K562 (cell line): ENCODE results near the gene UBA1. TPM values are rescaled to one million over a fixed set of nuclear protein-coding genes. Genes with fewer than 3 reads are reported as not detected.

ENCODE experiments used
- ATAC-seq: fragments of 200-7000 bp; cut with Tn5 transposase; 3 replicates; pipeline ENCODE4 v1.9.1; 2020; ENCODE audit warnings: moderate library complexity
- BruUV-seq: library from RNA; stranded (reverse); fragments of 400-500 nt; replicated peaks from 2 replicates; lab custom pipeline; 2021; lab: Mats Ljungman, UMichigan
- CTCF ChIA-PET: fragments of 300-600 bp; formaldehyde crosslinking; extraction: SDS; loops from one replicate; lab custom pipeline; 2021; ENCODE audit warnings: low intra/inter-chr PET ratio; lab: Yijun Ruan, JAX
- POLR2A ChIA-PET: fragments of 300-600, 350-650 bp; sonication (Branson Sonifier 250); formaldehyde crosslinking; extraction: SDS; loops from one replicate; lab custom pipeline; 2021; ENCODE audit warnings: antibody characterized with exemption, inconsistent platforms; lab: Yijun Ruan, JAX
- DNase-seq, 4 experiments: peaks; one replicate each; pipeline versions ENCODE4 v3.0.0 to v3.0.0-alpha.2; 2011 to 2018; ENCODE audit warnings: low spot score in 3 of 4, mixed read lengths in 3 of 4; ENCODE audit errors: extremely low read depth in 1 of 4
- FAIRE-seq: peaks from 2 replicates; lab custom pipeline; 2011; peaks lifted over from hg19 to GRCh38; lab: Jason Lieb, UNC
- H2AFZ ChIP-seq: 2 replicates; pipeline ENCODE4 v1.6.0; 2011; ENCODE audit warnings: low read depth, low read length, control low read depth, inconsistent platforms
- H3K27ac ChIP-seq: fragments of 200-600 bp; 3 replicates; pipeline ENCODE4 v1.8.0; 2011; ENCODE audit warnings: low read depth, mild to moderate bottlenecking, control low read depth, inconsistent platforms, low read length, moderate library complexity, mixed read lengths; ENCODE audit errors: extremely low read depth
- H3K27me3 ChIP-seq, 2 experiments: fragments of 300-600 bp in 1 of 2; 2 replicates in 1 of 2; 3 replicates in 1 of 2; pipeline versions ENCODE4 v1.6.0 to v1.8.0; 2011; ENCODE audit warnings: inconsistent platforms in 2 of 2, low read length in 2 of 2, mild to moderate bottlenecking in 1 of 2, mixed read lengths in 1 of 2, moderate library complexity in 1 of 2; ENCODE audit not compliant: control insufficient read depth in 2 of 2, insufficient read depth in 2 of 2
- H3K36me3 ChIP-seq: fragments of 300-600 bp; 3 replicates; pipeline ENCODE4 v1.8.0; 2011; ENCODE audit warnings: mild to moderate bottlenecking, low read length, inconsistent platforms; ENCODE audit not compliant: control insufficient read depth, insufficient read depth
- H3K4me1 ChIP-seq, 2 experiments: fragments of 200-600 bp in 1 of 2; replicated peaks in 1 of 2; 2 replicates in 1 of 2; 3 replicates in 1 of 2; pipeline versions ENCODE4 v1.5.1 to v1.8.0; 2011; ENCODE audit warnings: inconsistent platforms in 2 of 2, low read length in 2 of 2, mild to moderate bottlenecking in 1 of 2, mixed read lengths in 1 of 2, moderate library complexity in 1 of 2; ENCODE audit not compliant: control insufficient read depth in 2 of 2, insufficient read depth in 2 of 2
- H3K4me2 ChIP-seq: 2 replicates; pipeline ENCODE4 v1.6.1; 2011; ENCODE audit warnings: low read length, control low read depth, inconsistent platforms, mixed read lengths; ENCODE audit not compliant: insufficient read depth
- H3K4me3 ChIP-seq: fragments of 200-600 bp; sonication (generic), shearing (Covaris generic); 2 replicates; pipeline ENCODE4 v1.5.1; 2016; ENCODE audit warnings: control low read depth, inconsistent platforms
- H3K79me2 ChIP-seq: fragments of 200-600 bp; 3 replicates; pipeline ENCODE4 v1.8.0; 2011; ENCODE audit warnings: low read length, inconsistent platforms; ENCODE audit not compliant: control insufficient read depth, insufficient read depth
- H3K9ac ChIP-seq, 2 experiments: 2 replicates each; pipeline versions ENCODE4 v1.6.0 to v1.6.1; 2011; ENCODE audit warnings: low read depth in 2 of 2, low read length in 2 of 2, control low read depth in 1 of 2, inconsistent platforms in 1 of 2, mild to moderate bottlenecking in 1 of 2, mixed read lengths in 1 of 2; ENCODE audit not compliant: insufficient read depth in 1 of 2
- H3K9me1 ChIP-seq: one replicate; pipeline ENCODE4 v1.6.0; 2011; ENCODE audit warnings: inconsistent platforms, mild to moderate bottlenecking, low read length, moderate library complexity; ENCODE audit not compliant: control insufficient read depth, insufficient read depth
- H3K9me3 ChIP-seq: replicated peaks from 2 replicates; pipeline ENCODE4 v1.5.1; 2011; ENCODE audit warnings: low read depth, low read length, inconsistent platforms; ENCODE audit not compliant: control insufficient read depth, insufficient read depth
- H4K20me1 ChIP-seq: replicated peaks from 2 replicates; pipeline ENCODE4 v1.6.1; 2011; ENCODE audit warnings: low read length, inconsistent platforms, mixed read lengths; ENCODE audit not compliant: control insufficient read depth, insufficient read depth
- HNRNPUL1 ChIP-seq: fragments of 200-400 bp; formaldehyde crosslinking; IDR thresholded peaks from 2 replicates; pipeline ENCODE4 v1.6.1; 2017; ENCODE audit warnings: low read length
- KAT7 ChIP-seq: sonication (generic); formaldehyde crosslinking; IDR thresholded peaks from 2 replicates; pipeline ENCODE4 v1.8.0; 2022; ENCODE audit warnings: missing genetic modification reagents, mild to moderate bottlenecking, borderline replicate concordance
- PHF8 ChIP-seq: fragments of 200-600 bp; sonication (generic); IDR thresholded peaks from 2 replicates; pipeline ENCODE4 v1.6.1; 2012; ENCODE audit warnings: mixed run types, mild to moderate bottlenecking, inconsistent platforms, low read length, moderate library complexity, borderline replicate concordance
- SMARCA5 ChIP-seq: fragments of 450-650 bp; IDR thresholded peaks from 2 replicates; pipeline ENCODE4 v1.6.1; 2016
- TCF3 ChIP-seq: sonication (generic); formaldehyde crosslinking; IDR thresholded peaks from 2 replicates; pipeline ENCODE4 v1.4.0; 2020; ENCODE audit warnings: mild to moderate bottlenecking, missing genetic modification reagents
- TEAD2 ChIP-seq: fragments of 450-650 bp; IDR thresholded peaks from 2 replicates; pipeline ENCODE4 v1.6.1; 2016; ENCODE audit warnings: missing genetic modification characterization, control low read depth, missing compliant biosample characterization
- TGIF2 ChIP-seq: sonication (generic); formaldehyde crosslinking; IDR thresholded peaks from 2 replicates; pipeline ENCODE4 v1.8.1; 2022; ENCODE audit warnings: mild to moderate bottlenecking, missing genetic modification reagents, moderate library complexity
- THRAP3 ChIP-seq: fragments of 450-650 bp; IDR thresholded peaks from 2 replicates; pipeline ENCODE4 v1.6.1; 2016; ENCODE audit warnings: mild to moderate bottlenecking, inconsistent platforms, borderline replicate concordance
- TRIM25 ChIP-seq: fragments of 450-650 bp; IDR thresholded peaks from 2 replicates; pipeline ENCODE4 v1.7.0; 2016; ENCODE audit warnings: borderline replicate concordance
- ZKSCAN1 ChIP-seq: fragments of 150-350 bp; IDR thresholded peaks from 2 replicates; pipeline ENCODE4 v1.6.1; 2016; ENCODE audit warnings: low read depth, low read length
- ZNF174 ChIP-seq: fragments of 250-450 bp; sonication (Bioruptor Pico); IDR thresholded peaks from 2 replicates; pipeline ENCODE4 v1.4.0; 2020; ENCODE audit warnings: mild to moderate bottlenecking
- ZNF175 ChIP-seq: fragments of 200-800 bp; sonication (Bioruptor generic); IDR thresholded peaks from 2 replicates; pipeline ENCODE4 v1.6.1; 2016; ENCODE audit warnings: low read depth, mild to moderate bottlenecking, missing genetic modification characterization, missing compliant biosample characterization
- ZNF212 ChIP-seq: fragments of 450-650 bp; formaldehyde crosslinking; IDR thresholded peaks from 2 replicates; pipeline ENCODE4 v1.4.0; 2020; ENCODE audit warnings: mild to moderate bottlenecking
- ZNF324 ChIP-seq: fragments of 250-450 bp; sonication (Bioruptor Pico); IDR thresholded peaks from 2 replicates; pipeline ENCODE4 v1.4.0; 2020; ENCODE audit warnings: mild to moderate bottlenecking
- ZNF449 ChIP-seq: fragments of 250-450 bp; sonication (Bioruptor Pico); IDR thresholded peaks from 2 replicates; pipeline ENCODE4 v1.8.0; 2022; ENCODE audit warnings: moderate library complexity, mild to moderate bottlenecking, inconsistent platforms
- ZNF717 ChIP-seq: fragments of 250-450 bp; sonication (Bioruptor Pico); IDR thresholded peaks from 2 replicates; pipeline ENCODE4 v1.5.0; 2021
- WGBS: fragments of 100-300 bp; shearing (Covaris generic); methylation state at CpG from one replicate; pipeline ENCODE4 v1.1.6; 2016; ENCODE audit warnings: low coverage, mixed read lengths; ENCODE audit not compliant: insufficient coverage; ENCODE audit errors: missing lambda C conversion rate; 5-methylcytosine and 5-hydroxymethylcytosine counted together
- in situ Hi-C: fragments of 300-500 bp; cut with MboI; formaldehyde crosslinking; loops from 4 replicates; pipeline ENCODE4 v1.15.0; 2018; ENCODE audit warnings: inconsistent platforms, mixed read lengths
- intact Hi-C: fragments of 100-400 bp; cut with micrococcal nuclease; formaldehyde crosslinking; loops from 2 replicates; pipeline ENCODE4 v1.14.2; 2022
- polyA plus RNA-seq, 8 experiments: library from polyadenylated mRNA; depleted of rRNA in 4 of 8; stranded (reverse) in 5 of 8; unstranded in 3 of 8; fragments of >200 nt; fragmentation: Nextera tagmentation in 2 of 8; fragmentation: Illumina TruSeq in 1 of 8; extraction: Ambion mirVana in 2 of 8; extraction: Trizol in 1 of 8; gene quantifications; 2 replicates each; pipeline versions ENCODE4 v1.2.1 to v1.2.3, GENCODE V29; 2011 to 2014; ENCODE audit warnings: inconsistent platforms in 1 of 8, missing spikeins in 1 of 8
- total RNA-seq, 7 experiments: library from RNA; depleted of rRNA in 6 of 7; stranded (reverse); fragments of >200 nt in 6 of 7; fragmentation: Illumina TruSeq in 2 of 7; extraction: Trizol in 2 of 7; gene quantifications; 2 replicates each; pipeline versions ENCODE4 v1.2.1 to v1.2.3, GENCODE V29; 2011 to 2021; ENCODE audit warnings: low replicate concordance in 1 of 7
- TF ChIP-seq, protein P1 (sequence below): fragments of 250-450 bp; sonication (Bioruptor Pico); IDR thresholded peaks from 2 replicates; pipeline ENCODE4 v1.5.0; 2021
- TF ChIP-seq, protein P2 (sequence below): fragments of 250-450 bp; sonication (Bioruptor Pico); IDR thresholded peaks from 2 replicates; pipeline ENCODE4 v1.4.0; 2020

UBA1 gene
- total and polyA plus RNA-seq, 9 of the 15 experiments (the other 6 are each of a cell fraction or from before 2014, with no cell fraction given), result 32.0 to 174 (median 93.6) TPM

- Histone ChIP-seq H3K9me1 (no peaks in the 10 kb centered on the region), H3K36me3 (peaks cover 85% of the 10 kb centered on the region; the same call in 2 of the 3 replicates), H3K27me3 (no peaks in the 10 kb centered on the region), H3K27ac (no peak overlapping the region), H3K4me2 (no peak overlapping the region), H2AFZ (no peak overlapping the region), H3K4me1 (no peaks in the 10 kb centered on the region; a peak in 1 of 5 replicates), H3K79me2 (no peaks in the 10 kb centered on the region), H3K9me3 (no peaks in the 10 kb centered on the region), H3K4me3 (no peak overlapping the region), H3K9ac (no peak overlapping the region), H4K20me1 (peaks cover 4% of the 10 kb centered on the region; the same call in 1 of the 2 replicates)
- ChIA-PET CTCF (no interaction called here), POLR2A (no interaction called here)
- TF ChIP-seq, protein P1, sequence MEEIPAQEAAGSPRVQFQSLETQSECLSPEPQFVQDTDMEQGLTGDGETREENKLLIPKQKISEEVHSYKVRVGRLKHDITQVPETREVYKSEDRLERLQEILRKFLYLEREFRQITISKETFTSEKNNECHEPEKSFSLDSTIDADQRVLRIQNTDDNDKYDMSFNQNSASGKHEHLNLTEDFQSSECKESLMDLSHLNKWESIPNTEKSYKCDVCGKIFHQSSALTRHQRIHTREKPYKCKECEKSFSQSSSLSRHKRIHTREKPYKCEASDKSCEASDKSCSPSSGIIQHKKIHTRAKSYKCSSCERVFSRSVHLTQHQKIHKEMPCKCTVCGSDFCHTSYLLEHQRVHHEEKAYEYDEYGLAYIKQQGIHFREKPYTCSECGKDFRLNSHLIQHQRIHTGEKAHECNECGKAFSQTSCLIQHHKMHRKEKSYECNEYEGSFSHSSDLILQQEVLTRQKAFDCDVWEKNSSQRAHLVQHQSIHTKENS, result no peak
- TF ChIP-seq ZNF449 (CRISPR knock-in tag) (no peak), ZNF174 (CRISPR knock-in tag) (no peak), ZNF175 (CRISPR knock-in tag) (no peak), KAT7 (CRISPR knock-in tag) (no peak), TGIF2 (CRISPR knock-in tag) (no peak), ZNF717 (CRISPR knock-in tag) (no peak), SMARCA5 (no peak), TRIM25 (no peak), PHF8 (no peak), ZKSCAN1 (no peak), ZNF212 (CRISPR knock-in tag) (no peak), ZNF324 (no peak), TEAD2 (tag) (no peak), THRAP3 (no peak), HNRNPUL1 (no peak), TCF3 (no peak)
- TF ChIP-seq, protein P2, sequence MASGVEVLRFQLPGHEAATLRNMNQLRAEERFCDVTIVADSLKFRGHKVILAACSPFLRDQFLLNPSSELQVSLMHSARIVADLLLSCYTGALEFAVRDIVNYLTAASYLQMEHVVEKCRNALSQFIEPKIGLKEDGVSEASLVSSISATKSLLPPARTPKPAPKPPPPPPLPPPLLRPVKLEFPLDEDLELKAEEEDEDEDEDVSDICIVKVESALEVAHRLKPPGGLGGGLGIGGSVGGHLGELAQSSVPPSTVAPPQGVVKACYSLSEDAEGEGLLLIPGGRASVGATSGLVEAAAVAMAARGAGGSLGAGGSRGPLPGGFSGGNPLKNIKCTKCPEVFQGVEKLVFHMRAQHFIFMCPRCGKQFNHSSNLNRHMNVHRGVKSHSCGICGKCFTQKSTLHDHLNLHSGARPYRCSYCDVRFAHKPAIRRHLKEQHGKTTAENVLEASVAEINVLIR, result no peak
- 96% methylated on average over 8 of the region's 12 CpGs for WGBS
- ATAC-seq (no peak), FAIRE-seq (no peak), DNase-seq (no peak)
- intact Hi-C loops (no loop called here), in situ Hi-C loops (no loop called here)
- no TSS peak for BruUV-seq
Observed at GRCh38 chrX:47175588-47175980, 18.0 kb upstream of the UBA1 start.
